A549 (cell line): Measurements from ENCODE around the gene MYOZ3. TPM values are rescaled to one million over a fixed set of nuclear protein-coding genes. Genes with fewer than 3 reads are reported as not detected.

Source experiments
- ATAC-seq, 2 experiments: fragments of 200-7000 bp in 1 of 2; fragments of >200 bp in 1 of 2; cut with Nextera tagmentation in 1 of 2; cut with Tn5 transposase in 1 of 2; 3 replicates each; pipeline versions ENCODE4 v1.8.0 to v1.9.1; 2018 to 2020; ENCODE audit warnings: mild to moderate bottlenecking in 1 of 2, moderate library complexity in 1 of 2
- CTCF ChIA-PET: fragments of 300-600 bp; sonication (Branson Sonifier 250); formaldehyde crosslinking; extraction: SDS; loops from one replicate; lab custom pipeline; 2021; ENCODE audit warnings: antibody characterized with exemption, inconsistent platforms; lab: Yijun Ruan, JAX
- POLR2A ChIA-PET: fragments of 350-600 bp; formaldehyde crosslinking; extraction: SDS; loops from one replicate; lab custom pipeline; 2021; ENCODE audit warnings: antibody characterized with exemption, inconsistent platforms; lab: Yijun Ruan, JAX
- DNase-seq, 2 experiments: peaks; one replicate each; pipeline versions ENCODE4 v3.0.0 to v3.0.0-alpha.2; 2011 to 2016; ENCODE audit warnings: low read depth in 1 of 2, low spot score in 1 of 2
- FAIRE-seq: peaks from 2 replicates; lab custom pipeline; 2011; peaks lifted over from hg19 to GRCh38; lab: Jason Lieb, UNC
- H3K27ac ChIP-seq, 2 experiments: fragments of >200 bp; sonication (Bioruptor Twin); formaldehyde crosslinking; 3 replicates each; pipeline ENCODE4 v1.5.1; 2016 to 2017
- H3K4me1 ChIP-seq: fragments of >200 bp; sonication (Bioruptor Twin); formaldehyde crosslinking; 3 replicates; pipeline ENCODE4 v1.6.1; 2016
- H3K4me2 ChIP-seq: fragments of >200 bp; sonication (Bioruptor Twin); formaldehyde crosslinking; 3 replicates; pipeline ENCODE4 v1.6.1; 2016
- H3K4me3 ChIP-seq: fragments of >200 bp; sonication (Bioruptor Twin); formaldehyde crosslinking; 3 replicates; pipeline ENCODE4 v1.5.1; 2016
- H3K9me3 ChIP-seq: fragments of >200 bp; sonication (Bioruptor Twin); formaldehyde crosslinking; 3 replicates; pipeline ENCODE4 v1.6.1; 2016
- ATOH8 ChIP-seq: fragments of 250-450 bp; sonication (Bioruptor Pico); IDR thresholded peaks from 2 replicates; pipeline ENCODE4 v1.5.0; 2020; ENCODE audit warnings: low read depth, mild to moderate bottlenecking, moderate library complexity
- BHLHE40 ChIP-seq: IDR thresholded peaks from 2 replicates; pipeline ENCODE4 v1.6.1; 2012; ENCODE audit warnings: low read depth, low read length, inconsistent platforms
- CHD4 ChIP-seq: fragments of 200-600 bp; sonication (generic); IDR thresholded peaks from 2 replicates; pipeline ENCODE4 v1.6.1; 2016; ENCODE audit warnings: antibody characterized with exemption, mild to moderate bottlenecking, borderline replicate concordance
- ELK1 ChIP-seq: fragments of 150-350 bp; IDR thresholded peaks from 2 replicates; pipeline ENCODE4 v1.6.1; 2014; ENCODE audit warnings: low read depth, mild to moderate bottlenecking, low read length
- GATA3 ChIP-seq: IDR thresholded peaks from 2 replicates; pipeline ENCODE4 v1.6.1; 2012; ENCODE audit warnings: borderline replicate concordance
- HDAC2 ChIP-seq: fragments of 200-600 bp; sonication (generic); IDR thresholded peaks from 2 replicates; pipeline ENCODE4 v1.6.1; 2016
- JUN ChIP-seq, 2 experiments: fragments of >200 bp; sonication (Bioruptor Twin); formaldehyde crosslinking; IDR thresholded peaks; 2 replicates in 1 of 2; 3 replicates in 1 of 2; pipeline ENCODE4 v1.6.1; 2016 to 2017
- JUNB ChIP-seq: fragments of >200 bp; sonication (Bioruptor Twin); formaldehyde crosslinking; IDR thresholded peaks from 2 replicates; pipeline ENCODE4 v1.6.1; 2016
- PHF8 ChIP-seq: fragments of 200-600 bp; sonication (generic); IDR thresholded peaks from 2 replicates; pipeline ENCODE4 v1.6.1; 2016; ENCODE audit warnings: low read depth, mild to moderate bottlenecking, antibody characterized with exemption, moderate library complexity, borderline replicate concordance
- POLR2AphosphoS2 ChIP-seq: conservative IDR thresholded peaks from 2 replicates; pipeline ENCODE4 v1.6.1; 2012; ENCODE audit warnings: low read length, improper control_type of control experiment, inconsistent platforms
- RAD21 ChIP-seq, 2 experiments: fragments of >200 bp in 1 of 2; sonication (Bioruptor Twin) in 1 of 2; formaldehyde crosslinking in 1 of 2; IDR thresholded peaks in 1 of 2; conservative IDR thresholded peaks in 1 of 2; 2 replicates in 1 of 2; 3 replicates in 1 of 2; pipeline ENCODE4 v1.6.1; 2012 to 2018; ENCODE audit warnings: inconsistent platforms in 1 of 2
- RARB ChIP-seq: fragments of 250-450 bp; sonication (Bioruptor Pico); IDR thresholded peaks from 2 replicates; pipeline ENCODE4 v1.8.0; 2021; ENCODE audit warnings: mild to moderate bottlenecking, moderate library complexity
- RFX5 ChIP-seq: fragments of 450-650 bp; IDR thresholded peaks from 2 replicates; pipeline ENCODE4 v1.7.1; 2014; ENCODE audit warnings: antibody characterized with exemption, mild to moderate bottlenecking, moderate library complexity
- SMC3 ChIP-seq: fragments of >200 bp; sonication (Bioruptor Twin); formaldehyde crosslinking; IDR thresholded peaks from 3 replicates; pipeline ENCODE4 v1.6.1; 2018; ENCODE audit warnings: inconsistent platforms
- SREBF2 ChIP-seq: fragments of 450-650 bp; IDR thresholded peaks from 2 replicates; pipeline ENCODE4 v1.6.1; 2014; ENCODE audit warnings: mild to moderate bottlenecking, moderate library complexity
- TP53 ChIP-seq: fragments of 250-450 bp; sonication (Bioruptor Pico); IDR thresholded peaks from 2 replicates; pipeline ENCODE4 v1.5.0; 2021; ENCODE audit warnings: mild to moderate bottlenecking, moderate library complexity
- USF2 ChIP-seq: fragments of 450-650 bp; IDR thresholded peaks from 2 replicates; pipeline ENCODE4 v1.6.1; 2014; ENCODE audit warnings: antibody characterized with exemption
- ZFP36 ChIP-seq: fragments of 450-650 bp; IDR thresholded peaks from 2 replicates; pipeline ENCODE4 v1.6.1; 2014; ENCODE audit warnings: borderline replicate concordance; ENCODE audit not compliant: partially characterized antibody
- WGBS: methylation state at CpG from one replicate; pipeline ENCODE4 v1.1.6; 2017; ENCODE audit errors: missing lambda C conversion rate; 5-methylcytosine and 5-hydroxymethylcytosine counted together
- polyA plus RNA-seq, 4 experiments: library from polyadenylated mRNA; depleted of rRNA in 3 of 4; stranded (reverse); fragments of >200 nt; fragmentation: RNase III in 1 of 4; extraction: RNeasy Plus Mini Kit Qiagen cat#74134 plus additional on column Dnase treatment in 1 of 4; gene quantifications; 2 replicates in 3 of 4; 3 replicates in 1 of 4; pipeline ENCODE4 v1.2.3, GENCODE V29; 2011 to 2017

The MYOZ3 gene
- polyA plus RNA-seq, 2 of the 4 experiments (the other 2 are of a cell fraction): 0.06 to 0.09 TPM

- Histone ChIP-seq H3K4me1 (peaks cover 41% of the 10 kb centered on the region), H3K4me2 (no peak overlapping the region), H3K27ac (peak overlapping the region in 1 of 2 experiments; percentile 59; a peak in 3 of 6 replicates), H3K4me3 (no peak overlapping the region), H3K9me3 (no peaks in the 10 kb centered on the region)
- TF ChIP-seq RFX5: no peak
- TF ChIP-seq ATOH8 (CRISPR knock-in tag): no peak
- TF ChIP-seq ELK1: no peak
- TF ChIP-seq RARB: no peak
- no peak for TF ChIP-seq RAD21 (conservative IDR thresholded peaks at IDR 0.05 in 1 of 2, IDR thresholded peaks at IDR 0.05 in 1 of 2)
- TF ChIP-seq HDAC2: no peak
- no peak for TF ChIP-seq PHF8
- 83% methylated on average over 13 of the region's 13 CpGs for WGBS
- ATAC-seq (no peak), DNase-seq (no peak), FAIRE-seq (no peak)
- ChIA-PET POLR2A (interaction anchor here (1.4 to 2.1 kb wide), 3 partner anchors 10 to 25 kb away, joined by 4 to 12 read pairs (median 5); no protein-coding TSS in a partner anchor), CTCF (interaction anchor here (0.7 to 11.2 kb wide), 8 partner anchors 9 to 91 kb away, joined by 3 to 143 read pairs (median 6); partner anchors contain the start of genes MYOZ3, RBM22 and SYNPO)
Measured at GRCh38 chr5:150651924-150652671, 9.0 kb upstream of the MYOZ3 start.

- TF ChIP-seq POLR2AphosphoS2 (no peak), SMC3 (0 out of 3 replicates have a peak, but pooled peaks have one; percentile 12)
- no peak overlapping the region for H3K4me3 ChIP-seq
- 77% methylated on average over 5 of the region's 5 CpGs for WGBS
- CTCF ChIA-PET: interaction anchor here (0.9 to 11.2 kb wide), 11 partner anchors 10 to 194 kb away, joined by 4 to 143 read pairs (median 6); partner anchors contain the start of gene SYNPO
- POLR2A ChIA-PET: interaction anchor here (0.6 to 2.1 kb wide), 5 partner anchors 11 to 204 kb away, joined by 3 to 12 read pairs (median 5); partner anchors contain the start of genes RPS14 and SYNPO
- H3K4me1 ChIP-seq: peaks cover 53% of the 10 kb centered on the region
- H3K4me2 ChIP-seq: no peak overlapping the region
- H3K27ac ChIP-seq: peak overlapping the region in 1 of 2 experiments; percentile 59; a peak in 3 of 6 replicates
- no peaks in the 10 kb centered on the region for H3K9me3 ChIP-seq
- no peak for FAIRE-seq
- ATAC-seq: no peak
- DNase-seq: no peak
Measured at GRCh38 chr5:150653145-150653761, 7.8 kb upstream of the MYOZ3 start.

GRCh38 chr5:150653762-150654556 lies 7.1 kb upstream of the MYOZ3 start:
- CTCF ChIA-PET: interaction anchor here (0.8 to 11.2 kb wide), 10 partner anchors 10 to 195 kb away, joined by 3 to 143 read pairs (median 6); partner anchors contain the start of gene SYNPO

More at GRCh38 chr5:150653762-150654556, 7.1 kb upstream of the MYOZ3 start:
- no peak overlapping the region for H3K4me2 ChIP-seq
- no peak for TF ChIP-seq RARB
- TF ChIP-seq ZFP36: no peak
- no peak for TF ChIP-seq SREBF2
- no peak for TF ChIP-seq CHD4
- no peak for TF ChIP-seq RAD21 (conservative IDR thresholded peaks at IDR 0.05 in 1 of 2, IDR thresholded peaks at IDR 0.05 in 1 of 2)
- TF ChIP-seq JUNB: no peak
- TF ChIP-seq USF2: no peak
- no peak for TF ChIP-seq BHLHE40
- TF ChIP-seq TP53: no peak
- no peak for TF ChIP-seq GATA3
- no peak for TF ChIP-seq JUN (IDR thresholded peaks at IDR 0.05)
- no peak overlapping the region for H3K4me3 ChIP-seq
- ATAC-seq (no peak), FAIRE-seq (no peak), DNase-seq (no peak)
- H3K4me1 ChIP-seq: peaks cover 58% of the 10 kb centered on the region
- 88% methylated on average over 2 of the region's 2 CpGs for WGBS
- POLR2A ChIA-PET: interaction anchor here (0.6 to 2.1 kb wide), 5 partner anchors 12 to 205 kb away, joined by 3 to 12 read pairs (median 5); partner anchors contain the start of genes RPS14 and SYNPO
- peak overlapping the region in 1 of 2 experiments; percentile 59; a peak in 2 of 6 replicates for H3K27ac ChIP-seq
- H3K9me3 ChIP-seq: no peaks in the 10 kb centered on the region
